ENCODE measurements around the gene PFKP.
"Not testable (repeated sequence)": the region's sequence is repeated elsewhere in the genome, so short reads cannot be mapped to it uniquely, and the experiment has no call there.

PFKP gene

DNA sequence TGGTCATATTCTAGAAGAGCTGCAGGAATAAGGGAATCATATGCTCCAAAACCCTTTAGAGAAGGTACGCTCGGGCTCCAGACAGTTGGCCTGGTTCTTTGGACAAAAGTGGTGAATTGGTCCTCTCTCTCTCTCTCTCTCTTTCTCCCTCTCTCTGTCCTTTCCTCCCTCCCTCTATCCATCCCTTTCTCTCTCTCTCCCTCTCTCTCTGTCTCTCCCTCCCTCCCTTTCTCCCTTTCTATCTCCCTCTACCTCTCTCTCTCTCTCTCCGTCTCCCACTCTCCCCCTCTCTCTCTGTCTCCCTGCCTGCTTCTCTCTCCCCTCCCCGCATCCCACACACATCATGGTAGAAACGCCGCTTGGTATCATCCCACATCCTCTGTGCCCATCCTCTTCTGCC is 19.8 kb upstream of the PFKP start:
- no peak for FAIRE-seq

DNA sequence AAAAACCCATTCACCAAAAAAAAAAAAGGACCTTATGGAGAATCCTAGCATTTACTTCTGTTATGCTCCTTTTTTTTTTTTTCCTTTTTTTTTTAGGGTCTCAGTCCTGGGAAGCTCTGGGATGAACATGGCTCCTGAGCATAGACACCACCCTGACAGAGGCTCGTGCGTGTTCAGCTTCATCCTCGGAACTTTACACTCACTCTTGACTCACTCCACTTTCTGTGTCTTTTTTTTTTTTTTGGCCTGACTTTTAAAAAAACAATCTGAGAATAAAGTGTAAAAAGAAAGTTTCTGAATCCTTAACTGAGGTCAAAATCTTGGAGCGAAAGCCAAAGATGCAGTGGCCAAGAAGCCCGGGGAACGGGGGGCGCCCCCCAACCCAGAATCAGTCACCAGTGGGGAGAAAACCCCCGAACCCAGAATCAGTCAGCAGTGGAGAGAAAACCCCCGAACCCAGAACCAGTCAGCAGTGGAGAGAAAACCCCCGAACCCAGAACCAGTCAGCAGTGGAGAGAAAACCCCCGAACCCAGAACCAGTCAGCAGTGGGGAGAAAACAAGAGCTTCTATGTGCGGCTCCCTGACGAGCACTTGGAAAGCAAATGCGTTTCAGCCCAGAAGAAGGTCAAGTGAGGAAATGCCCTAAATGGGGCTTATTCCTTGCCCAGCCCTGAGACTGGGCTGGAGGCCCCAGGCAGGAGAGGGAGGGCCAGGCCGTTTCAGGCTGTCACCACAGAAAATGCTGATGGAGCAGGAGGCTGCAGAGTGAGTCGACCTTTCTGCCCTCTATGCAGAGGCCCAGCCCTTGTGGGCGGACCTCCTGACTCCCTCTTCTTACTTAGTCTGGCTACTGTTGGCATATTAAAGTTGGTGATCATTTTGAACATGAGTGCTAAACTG is 19.0 kb upstream of the PFKP start:
- no peak for FAIRE-seq

- FAIRE-seq, result no peak
Measured at GRCh38 chr10:3051692-3052091, 15.7 kb upstream of the PFKP start.

DNA sequence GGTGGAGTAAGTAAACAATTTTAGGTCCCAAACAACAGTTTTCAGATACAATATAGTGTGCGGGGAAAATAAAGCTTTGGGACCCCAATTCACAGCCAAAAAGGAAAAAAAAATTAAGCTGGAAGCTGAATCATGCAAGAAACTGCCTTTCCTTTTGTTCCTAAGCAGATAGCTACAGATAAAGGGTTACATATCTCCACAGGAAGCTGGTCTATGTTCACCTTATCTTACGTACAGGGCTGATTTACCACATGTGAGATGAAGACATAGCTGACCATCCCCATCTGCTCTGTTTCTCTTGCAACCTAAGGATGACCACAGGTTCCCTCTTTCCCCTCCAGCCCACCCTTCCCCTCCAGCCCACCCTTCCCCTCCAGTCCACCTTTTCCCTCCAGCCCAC is 14.2 kb upstream of the PFKP start:
- no peak for FAIRE-seq

DNA sequence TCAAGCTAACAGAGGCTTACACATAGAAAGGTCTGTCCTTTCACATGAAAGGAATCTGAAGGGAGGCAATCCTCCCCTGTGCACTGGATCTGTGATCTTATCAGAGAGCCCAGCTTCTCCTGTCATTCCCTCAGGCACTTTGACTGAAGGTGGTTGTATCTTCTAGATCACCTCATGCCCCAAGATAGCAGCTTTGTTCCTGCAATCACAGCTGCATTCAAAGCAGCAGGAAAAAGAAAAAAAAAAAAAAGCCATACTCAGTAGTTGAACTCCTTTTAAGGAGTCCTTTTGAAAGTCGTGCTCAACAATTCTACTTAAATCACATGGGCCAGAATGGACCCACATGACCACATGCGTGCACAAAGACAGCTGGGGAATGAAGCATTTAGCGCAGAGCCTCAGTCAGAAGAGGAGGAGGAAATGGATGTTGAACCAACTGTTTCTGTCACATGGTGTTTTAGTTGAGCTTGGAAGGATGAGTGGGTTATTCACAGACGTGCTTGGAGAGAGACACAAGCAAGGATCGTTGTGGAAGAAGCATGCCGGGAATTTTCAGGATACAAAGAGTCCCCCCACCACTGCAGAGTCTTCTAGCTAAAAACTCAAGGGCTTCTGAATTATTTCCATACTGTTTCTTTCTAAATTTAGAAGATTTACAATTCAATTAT is 13.0 kb upstream of the PFKP start:
- no peak for FAIRE-seq

GRCh38 chr10:3054851-3055199 is 12.5 kb upstream of the PFKP start:
- FAIRE-seq, result no peak

DNA sequence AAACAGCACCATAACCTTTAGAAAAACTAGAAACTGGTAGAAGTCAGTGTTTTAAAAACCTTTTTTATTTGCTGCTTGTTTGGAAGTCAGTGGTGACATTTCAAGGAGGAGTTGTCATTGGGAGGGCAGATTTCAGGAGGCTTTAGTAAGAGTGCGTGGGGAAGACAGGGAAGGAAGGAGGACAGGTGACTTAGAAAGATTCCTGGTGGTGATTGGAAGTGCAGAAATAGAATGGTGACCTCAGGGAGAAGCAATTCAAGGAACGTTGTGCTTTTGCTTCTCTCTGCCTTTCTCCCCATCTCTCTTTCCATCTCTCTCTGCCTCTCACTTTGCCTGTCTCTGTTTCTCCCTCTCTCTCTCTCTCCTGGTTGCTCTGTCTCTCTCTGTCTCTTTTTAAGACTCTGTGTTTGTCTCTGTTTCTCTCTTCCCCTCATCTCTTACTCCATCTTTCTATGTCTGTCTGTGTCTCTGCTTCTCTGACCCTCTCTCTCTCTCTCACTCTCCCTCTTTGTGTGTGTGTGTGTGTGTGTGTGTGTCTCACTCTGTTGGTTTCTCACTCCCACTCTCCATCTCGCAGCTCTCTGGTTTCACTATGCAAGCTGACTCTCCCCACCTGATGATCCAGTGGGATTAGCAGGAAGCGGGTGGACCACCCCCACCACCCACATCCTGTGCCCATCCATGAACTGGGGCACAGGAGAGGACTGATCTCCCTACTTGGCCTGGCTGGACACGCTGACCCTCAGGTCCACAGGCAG is 10.9 kb upstream of the PFKP start:
- FAIRE-seq, result no peak

GRCh38 chr10:3057946-3058345 is 9.4 kb upstream of the PFKP start:
- no peak for FAIRE-seq

GRCh38 chr10:3059974-3060373 is 7.4 kb upstream of the PFKP start:
- no peak for FAIRE-seq

DNA sequence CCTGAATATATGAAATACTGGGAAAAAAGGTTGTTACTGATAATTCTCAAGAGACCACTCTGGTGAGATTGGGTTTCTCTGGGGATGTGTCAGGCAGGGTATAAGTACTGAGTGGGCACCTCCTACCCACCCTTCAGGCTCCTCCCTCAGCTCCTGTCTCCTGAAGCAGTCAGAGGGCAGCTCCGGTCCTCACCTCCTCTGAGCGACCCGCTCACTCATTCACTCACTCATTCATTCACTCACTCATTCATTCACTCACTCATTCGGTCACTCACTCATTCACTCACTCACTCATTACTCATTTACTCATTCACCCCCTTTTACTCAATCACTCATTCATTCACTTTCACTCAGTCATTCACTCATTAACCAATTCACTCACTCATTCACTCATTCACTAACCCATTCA is 6.9 kb upstream of the PFKP start:
- FAIRE-seq, result no peak

- FAIRE-seq, result not testable (repeated sequence)
Measured at GRCh38 chr10:3061323-3061898, 5.9 kb upstream of the PFKP start.

DNA sequence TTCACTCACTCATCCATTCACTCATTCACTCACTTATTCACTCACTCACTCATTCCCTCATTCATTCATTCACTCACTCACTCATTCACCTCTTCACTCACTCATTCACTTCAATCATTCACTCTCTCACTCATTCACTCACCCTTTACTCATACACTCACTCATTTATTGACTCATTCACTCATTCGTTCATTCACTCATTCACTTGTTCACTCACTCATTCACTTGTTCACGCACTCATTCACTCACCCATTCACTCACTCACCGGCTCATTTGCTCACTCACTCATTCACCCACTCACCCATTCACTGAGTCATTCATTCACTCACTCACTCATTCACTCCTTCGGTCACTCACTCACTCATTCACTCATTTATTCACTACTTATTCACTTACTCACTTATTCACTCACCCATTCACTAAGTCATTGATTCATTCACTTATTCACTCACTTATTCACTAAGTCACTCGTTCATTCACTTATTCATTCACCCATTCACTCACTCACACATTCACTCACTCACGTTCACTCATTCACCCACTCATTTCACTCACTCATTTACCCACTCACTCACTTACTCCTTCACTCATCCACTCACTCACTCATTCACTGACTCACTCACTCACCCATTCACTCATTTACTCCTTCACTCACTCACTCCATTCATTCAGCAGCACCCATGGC is 4.7 kb upstream of the PFKP start:
- no peak for FAIRE-seq

DNA sequence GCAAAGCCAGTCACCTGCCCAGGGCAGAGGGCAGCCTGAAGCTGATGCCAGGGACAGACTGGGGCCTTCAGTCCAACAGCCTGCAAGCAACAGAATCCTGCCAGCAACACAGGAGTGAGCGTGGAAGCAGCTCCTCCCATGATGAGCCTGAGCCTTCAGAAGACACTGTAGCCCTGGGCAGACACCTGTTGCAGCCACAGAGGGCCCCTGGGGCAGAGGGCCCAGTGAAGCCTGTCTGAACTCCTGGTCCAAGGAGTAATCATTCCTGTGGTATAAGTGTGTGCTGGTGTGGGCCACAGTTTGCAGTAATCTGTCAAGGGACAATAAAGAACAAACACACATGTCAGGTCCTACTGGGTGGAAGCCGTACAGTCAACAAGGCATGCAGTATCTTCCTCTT is 2.9 kb upstream of the PFKP start:
- no peak for FAIRE-seq

GRCh38 chr10:3065622-3066021 is 1.7 kb upstream of the PFKP start:
- FAIRE-seq, result no peak

GRCh38 chr10:3066317-3067117 is 831 bp upstream of the PFKP start:
- no peak for FAIRE-seq

DNA sequence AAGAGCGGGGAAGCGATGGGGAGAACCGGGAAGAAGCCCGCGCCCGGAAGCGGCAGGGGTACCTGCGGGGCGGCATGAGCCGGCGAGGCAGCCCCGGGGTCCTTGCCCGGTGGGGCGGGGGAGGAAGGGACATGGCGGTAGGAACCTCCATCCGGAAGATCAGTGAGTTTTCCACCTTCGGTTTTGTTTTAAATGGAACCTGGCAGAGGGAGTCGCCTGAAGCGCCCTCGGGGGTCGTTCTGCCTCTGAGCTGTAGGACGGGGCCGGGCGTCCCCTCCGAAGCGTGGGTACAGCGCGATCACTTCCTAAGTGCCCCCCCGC is 471 bp downstream of the PFKP start:
- no peak for FAIRE-seq

DNA sequence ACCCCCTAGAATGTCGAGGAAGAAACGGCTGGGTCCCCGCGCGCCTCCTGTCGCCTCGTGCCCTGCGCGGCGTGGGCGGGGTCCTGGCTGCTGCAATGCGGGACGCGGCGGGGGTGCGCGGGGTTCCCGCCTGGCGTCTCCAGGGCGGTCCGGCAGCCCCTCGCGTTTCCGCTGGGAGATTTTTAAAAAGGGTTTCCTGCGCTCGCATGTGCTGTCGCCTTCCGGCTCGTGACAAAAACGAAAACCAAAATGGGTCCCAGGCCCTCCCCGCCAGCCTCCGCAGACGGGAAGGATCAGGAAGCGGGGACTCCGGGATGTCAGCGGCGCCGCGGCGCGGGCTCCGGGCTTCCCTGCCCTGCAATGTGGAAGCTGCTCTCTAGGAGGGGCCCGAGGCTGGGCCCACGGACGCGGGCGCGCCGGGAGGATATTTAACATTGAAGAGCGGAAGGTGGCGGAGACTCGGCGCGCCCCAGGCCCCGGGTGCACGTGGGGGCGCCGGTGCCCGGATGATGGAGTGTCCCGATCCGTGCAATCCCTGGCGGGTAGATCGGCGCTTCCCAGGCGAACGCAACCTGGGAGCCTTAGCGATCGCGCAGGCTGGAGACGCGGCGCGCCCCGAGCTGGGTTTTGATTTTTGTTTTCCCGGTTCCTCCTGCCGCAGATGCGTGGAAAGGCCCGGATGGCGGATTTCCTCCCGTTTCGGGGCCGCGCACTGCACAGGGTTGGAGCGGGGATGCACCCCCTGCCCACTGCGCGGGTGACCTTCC is 1.0 kb downstream of the PFKP start:
- FAIRE-seq, result no peak

DNA sequence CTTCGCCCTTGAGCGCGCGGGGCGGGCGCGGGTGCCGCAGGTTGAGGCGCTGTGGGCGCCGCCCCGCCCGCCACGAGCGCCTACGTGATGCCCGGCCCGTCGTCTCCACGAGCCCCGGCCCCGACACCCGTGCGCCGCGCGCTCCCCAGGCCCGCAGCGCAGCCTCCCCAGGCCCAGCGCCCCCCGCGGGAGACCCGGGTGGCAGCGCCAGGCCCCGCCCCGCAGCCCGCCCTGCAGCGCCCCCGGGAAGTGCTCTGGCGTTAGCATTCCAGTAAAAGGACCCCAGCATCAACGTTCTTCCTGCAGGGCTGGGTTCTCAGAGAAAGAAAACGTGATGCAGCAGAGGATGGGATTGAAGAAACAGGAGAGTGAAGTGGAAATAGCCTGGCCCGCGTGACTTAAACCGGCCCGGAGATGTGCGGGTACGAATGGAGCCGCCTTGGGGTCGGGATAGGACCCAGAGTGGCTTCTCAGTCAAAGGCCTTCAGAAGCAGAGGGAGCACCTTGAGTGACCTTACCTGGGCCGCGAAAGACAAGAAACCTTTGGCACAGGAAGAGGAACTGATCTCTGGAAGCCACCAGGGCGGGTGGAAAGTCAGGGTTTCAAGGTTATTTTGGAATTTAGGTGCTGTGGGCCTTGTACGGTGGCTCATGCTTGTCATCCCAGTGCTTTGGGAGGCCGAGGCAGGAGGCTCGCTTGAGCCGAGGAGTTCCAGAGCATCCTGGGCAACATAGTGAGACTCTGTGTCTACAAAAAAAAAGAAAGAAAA is 1.8 kb downstream of the PFKP start:
- FAIRE-seq, result no peak

- no peak for FAIRE-seq
Measured at GRCh38 chr10:3069876-3070275, 2.5 kb downstream of the PFKP start.

All from endometrium (tissue), 2 donors.